HEK293 (cell line): ENCODE results near the gene RNF138.

ENCODE experiments used
- KLF16 ChIP-seq: fragments of 450-650 bp; formaldehyde crosslinking; IDR thresholded peaks from 2 replicates; pipeline ENCODE4 v1.5.1; 2017; ENCODE audit warnings: missing biosample characterization, missing genetic modification characterization
- KLF7 ChIP-seq: fragments of 450-650 bp; formaldehyde crosslinking; IDR thresholded peaks from 2 replicates; pipeline ENCODE4 v1.5.1; 2016; ENCODE audit warnings: missing biosample characterization, missing genetic modification characterization, borderline replicate concordance
- MZF1 ChIP-seq: fragments of 450-650 bp; formaldehyde crosslinking; IDR thresholded peaks from 2 replicates; pipeline ENCODE4 v1.5.1; 2017; ENCODE audit warnings: missing biosample characterization, missing genetic modification characterization, borderline replicate concordance
- PRDM1 ChIP-seq: fragments of 450-650 bp; formaldehyde crosslinking; IDR thresholded peaks from 2 replicates; pipeline ENCODE4; 2016; ENCODE audit warnings: missing biosample characterization, missing genetic modification characterization
- REPIN1 ChIP-seq: fragments of 450-650 bp; formaldehyde crosslinking; IDR thresholded peaks from 2 replicates; pipeline ENCODE4 v1.5.1; 2017; ENCODE audit warnings: missing biosample characterization, missing genetic modification characterization, low read depth
- SP7 ChIP-seq: fragments of 450-650 bp; formaldehyde crosslinking; IDR thresholded peaks from 2 replicates; pipeline ENCODE4 v1.5.1; 2016; ENCODE audit warnings: missing biosample characterization, missing genetic modification characterization
- TCF7L2 ChIP-seq: IDR thresholded peaks from 2 replicates; pipeline ENCODE4 v1.6.1; 2011; ENCODE audit warnings: low read depth, mild to moderate bottlenecking, inconsistent platforms, low read length, moderate library complexity, borderline replicate concordance
- TSHZ1 ChIP-seq: fragments of 450-650 bp; formaldehyde crosslinking; IDR thresholded peaks from 2 replicates; pipeline ENCODE4 v1.5.1; 2016; ENCODE audit warnings: missing biosample characterization, missing genetic modification characterization, borderline replicate concordance
- ZBTB48 ChIP-seq: fragments of 450-650 bp; formaldehyde crosslinking; IDR thresholded peaks from 2 replicates; pipeline ENCODE4 v1.5.1; 2016; ENCODE audit warnings: missing biosample characterization, missing genetic modification characterization
- ZFP37 ChIP-seq: fragments of 450-650 bp; formaldehyde crosslinking; IDR thresholded peaks from 2 replicates; pipeline ENCODE4 v1.5.1; 2016; ENCODE audit warnings: missing biosample characterization, missing genetic modification characterization
- ZFP69B ChIP-seq: fragments of 450-650 bp; formaldehyde crosslinking; IDR thresholded peaks from 2 replicates; pipeline ENCODE4 v1.5.1; 2016; ENCODE audit warnings: missing biosample characterization, missing genetic modification characterization
- ZNF10 ChIP-seq: fragments of 450-650 bp; formaldehyde crosslinking; IDR thresholded peaks from 2 replicates; pipeline ENCODE4 v1.5.1; 2017; ENCODE audit warnings: missing biosample characterization, missing genetic modification characterization
- ZNF148 ChIP-seq: fragments of 450-650 bp; formaldehyde crosslinking; IDR thresholded peaks from 2 replicates; pipeline ENCODE4 v1.5.0; 2017; ENCODE audit warnings: missing biosample characterization, missing genetic modification characterization, borderline replicate concordance
- ZNF2 ChIP-seq: fragments of 450-650 bp; formaldehyde crosslinking; IDR thresholded peaks from 2 replicates; pipeline ENCODE4 v1.5.1; 2016; ENCODE audit warnings: missing biosample characterization, missing genetic modification characterization
- ZNF211 ChIP-seq: fragments of 450-650 bp; formaldehyde crosslinking; IDR thresholded peaks from 2 replicates; pipeline ENCODE4 v1.5.1; 2016; ENCODE audit warnings: low read depth, missing biosample characterization, missing genetic modification characterization
- ZNF341 ChIP-seq: fragments of 450-650 bp; formaldehyde crosslinking; IDR thresholded peaks from 2 replicates; pipeline ENCODE4; 2016; ENCODE audit warnings: low read depth, missing biosample characterization, missing genetic modification characterization
- ZNF350 ChIP-seq: fragments of 450-650 bp; formaldehyde crosslinking; IDR thresholded peaks from 2 replicates; pipeline ENCODE4 v1.5.0; 2017; ENCODE audit warnings: missing biosample characterization, mild to moderate bottlenecking, missing genetic modification characterization
- ZNF366 ChIP-seq: fragments of 450-650 bp; formaldehyde crosslinking; conservative IDR thresholded peaks from 2 replicates; pipeline ENCODE4 v1.5.1; 2016; ENCODE audit warnings: missing biosample characterization, missing genetic modification characterization
- ZNF394 ChIP-seq: fragments of 450-650 bp; formaldehyde crosslinking; IDR thresholded peaks from 2 replicates; pipeline ENCODE4 v1.5.1; 2016; ENCODE audit warnings: missing biosample characterization, missing genetic modification characterization, mild to moderate bottlenecking, moderate library complexity, borderline replicate concordance
- ZNF423 ChIP-seq: fragments of 450-650 bp; formaldehyde crosslinking; IDR thresholded peaks from 2 replicates; pipeline ENCODE4 v1.5.1; 2016; ENCODE audit warnings: missing biosample characterization, missing genetic modification characterization
- ZNF433 ChIP-seq: fragments of 450-650 bp; formaldehyde crosslinking; IDR thresholded peaks from 2 replicates; pipeline ENCODE4 v1.5.1; 2016; ENCODE audit warnings: missing biosample characterization, missing genetic modification characterization, low read depth
- ZNF449 ChIP-seq: fragments of 450-650 bp; formaldehyde crosslinking; IDR thresholded peaks from 2 replicates; pipeline ENCODE4 v1.5.1; 2017; ENCODE audit warnings: missing biosample characterization, mild to moderate bottlenecking, missing genetic modification characterization, moderate library complexity
- ZNF48 ChIP-seq: fragments of 450-650 bp; formaldehyde crosslinking; IDR thresholded peaks from 2 replicates; pipeline ENCODE4 v1.5.1; 2016; ENCODE audit warnings: missing biosample characterization, missing genetic modification characterization
- ZNF488 ChIP-seq: fragments of 450-650 bp; formaldehyde crosslinking; IDR thresholded peaks from 2 replicates; pipeline ENCODE4 v1.5.1; 2016; ENCODE audit warnings: missing biosample characterization, missing genetic modification characterization
- ZNF610 ChIP-seq: fragments of 450-650 bp; formaldehyde crosslinking; IDR thresholded peaks from 2 replicates; pipeline ENCODE4 v1.5.1; 2016; ENCODE audit warnings: missing biosample characterization, missing genetic modification characterization, borderline replicate concordance
- ZNF629 ChIP-seq: fragments of 450-650 bp; formaldehyde crosslinking; IDR thresholded peaks from 2 replicates; pipeline ENCODE4 v1.5.1; 2017; ENCODE audit warnings: missing biosample characterization, missing genetic modification characterization
- ZNF677 ChIP-seq: fragments of 450-650 bp; IDR thresholded peaks from 2 replicates; pipeline ENCODE4 v1.5.0; 2018; ENCODE audit warnings: missing biosample characterization, mild to moderate bottlenecking, missing genetic modification characterization, moderate library complexity
- ZSCAN18 ChIP-seq: fragments of 450-650 bp; formaldehyde crosslinking; IDR thresholded peaks from 2 replicates; pipeline ENCODE4 v1.5.1; 2016; ENCODE audit warnings: missing biosample characterization, missing genetic modification characterization
- ZSCAN4 ChIP-seq: fragments of 450-650 bp; formaldehyde crosslinking; IDR thresholded peaks from 2 replicates; pipeline ENCODE4 v1.5.1; 2017; ENCODE audit warnings: missing biosample characterization, missing genetic modification characterization
- ZXDB ChIP-seq: fragments of 450-650 bp; formaldehyde crosslinking; IDR thresholded peaks from 2 replicates; pipeline ENCODE4 v1.5.1; 2016; ENCODE audit warnings: missing biosample characterization, missing genetic modification characterization

Gene RNF138

GRCh38 chr18:32158108-32158624 lies 66.5 kb downstream of the RNF138 start (continued):
- TF ChIP-seq TSHZ1 (tag by site-specific recombination), result peak; percentile 15; the same call in 1 of the 2 replicates
- TF ChIP-seq ZNF610 (tag by site-specific recombination), result peak; percentile 88
- TF ChIP-seq MZF1 (tag by site-specific recombination), result no peak
- TF ChIP-seq KLF7 (tag by site-specific recombination), result no peak
- peak; percentile 74 for TF ChIP-seq SP7 (tag by site-specific recombination)
- no peak for TF ChIP-seq ZNF350 (tag by site-specific recombination)
- peak; percentile 86 for TF ChIP-seq ZNF2 (tag by site-specific recombination)
- peak; percentile 52; the same call in 1 of the 2 replicates for TF ChIP-seq TCF7L2
- TF ChIP-seq ZNF148 (tag by site-specific recombination), result no peak
- 0 out of 2 replicates have a peak, but pooled peaks have one; percentile 31 for TF ChIP-seq ZFP69B (tag by site-specific recombination)
- no peak for TF ChIP-seq ZNF433
- TF ChIP-seq ZNF10 (tag by site-specific recombination), result no peak
- TF ChIP-seq ZNF488, result no peak
- peak; percentile 68 for TF ChIP-seq ZNF341 (tag by site-specific recombination)
- peak; percentile 84 for TF ChIP-seq ZSCAN4 (tag by site-specific recombination)
- TF ChIP-seq ZNF394 (tag by site-specific recombination), result peak; percentile 43; the same call in 1 of the 2 replicates
- TF ChIP-seq PRDM1 (tag by site-specific recombination), result peak; percentile 95
- 0 out of 2 replicates have a peak, but pooled peaks have one; percentile 15 for TF ChIP-seq ZNF629 (tag by site-specific recombination)
- no peak for TF ChIP-seq REPIN1
- 0 out of 2 replicates have a peak, but pooled peaks have one; percentile 50 for TF ChIP-seq ZXDB
- no peak for TF ChIP-seq ZNF423 (tag by site-specific recombination)
- TF ChIP-seq ZFP37 (tag by site-specific recombination), result peak; percentile 86
- TF ChIP-seq ZNF48 (tag by site-specific recombination), result no peak
- TF ChIP-seq ZSCAN18 (tag by site-specific recombination), result no peak
- TF ChIP-seq ZNF677, result no peak
- peak; percentile 81 for TF ChIP-seq ZNF366 (tag by site-specific recombination)
- TF ChIP-seq ZNF211 (tag by site-specific recombination), result no peak
- 0 out of 2 replicates have a peak, but pooled peaks have one; percentile 14 for TF ChIP-seq KLF16 (tag by site-specific recombination)
- no peak for TF ChIP-seq ZNF449
- TF ChIP-seq ZBTB48 (tag by site-specific recombination), result no peak
